HFFc6 (cell line): ENCODE results near the gene SRSF4. TPM values are rescaled to one million over a fixed set of nuclear protein-coding genes. Genes with fewer than 3 reads are reported as not detected.

ENCODE experiments used
- DNase-seq: peaks from one replicate; pipeline ENCODE4 v3.0.0-alpha.2; 2018
- H3K27ac Mint-ChIP-seq: 2 replicates; pipeline ENCODE4 v1.8.0; 2020; ENCODE audit warnings: mild to moderate bottlenecking, mixed read lengths
- H3K27me3 Mint-ChIP-seq: 2 replicates; pipeline ENCODE4 v1.8.0; 2021; ENCODE audit warnings: mild to moderate bottlenecking, moderate library complexity, mixed read lengths; ENCODE audit not compliant: insufficient read depth
- H3K36me3 Mint-ChIP-seq: 2 replicates; pipeline ENCODE4 v1.8.0; 2021; ENCODE audit warnings: low read depth, mixed read lengths
- H3K4me1 Mint-ChIP-seq: 2 replicates; pipeline ENCODE4 v1.8.0; 2020; ENCODE audit warnings: low read depth, mixed read lengths
- H3K4me3 Mint-ChIP-seq: 2 replicates; pipeline ENCODE4 v1.8.0; 2020; ENCODE audit warnings: mild to moderate bottlenecking, moderate library complexity, mixed read lengths
- H3K9me3 Mint-ChIP-seq: 2 replicates; pipeline ENCODE4 v1.8.0; 2020; ENCODE audit warnings: mild to moderate bottlenecking, mixed read lengths
- CTCF ChIP-seq: fragments of 200-600 bp; sonication (generic); IDR thresholded peaks from 2 replicates; pipeline ENCODE4 v1.5.0; 2021; ENCODE audit warnings: antibody characterized with exemption, mild to moderate bottlenecking
- total RNA-seq, 6 experiments: library from RNA; stranded (reverse); fragmentation: NEBNext Ultra II Directional; extraction: Animal tissue kit (Norgen Biotek cat#: 25700); gene quantifications; 2 replicates in 1 of 6; 3 replicates in 5 of 6; pipeline ENCODE4 v1.2.3, GENCODE V29; 2021

SRSF4 gene
- total RNA-seq, 6 experiments from 2014 or later = 47.6 to 54.5 (median 51.5) TPM

DNA sequence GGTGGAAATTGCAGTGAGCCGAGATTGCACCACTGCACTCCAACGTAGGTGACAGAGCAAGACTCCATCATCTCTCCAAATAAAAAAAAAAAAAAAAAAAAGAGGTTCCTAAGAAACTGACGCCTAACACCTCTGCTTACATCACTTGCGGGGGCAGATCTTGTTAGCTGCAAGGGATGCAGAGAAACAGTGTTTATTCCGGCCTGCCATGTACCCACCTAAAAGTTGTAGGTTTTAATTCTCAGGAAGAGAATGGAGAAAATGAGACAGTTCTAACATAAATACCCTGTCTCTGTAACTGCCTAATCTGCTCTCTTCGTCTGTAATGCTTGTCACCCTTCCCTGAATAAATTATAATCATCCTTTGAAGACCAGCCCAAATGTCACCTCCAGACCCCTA lies 9.0 kb upstream of the SRSF4 start:
- Mint-ChIP-seq H3K27me3 (no peaks in the 10 kb centered on the region), H3K4me1 (peaks cover 10% of the 10 kb centered on the region), H3K36me3 (peaks cover 10% of the 10 kb centered on the region; the same call in 1 of the 2 replicates), H3K4me3 (no peak overlapping the region), H3K9me3 (no peaks in the 10 kb centered on the region), H3K27ac (no peak overlapping the region)
- no peak for DNase-seq
- TF ChIP-seq CTCF = no peak

GRCh38 chr1:29186707-29187106 lies 5.0 kb upstream of the SRSF4 start:
- no peaks in the 10 kb centered on the region for H3K36me3 Mint-ChIP-seq
- H3K4me3 Mint-ChIP-seq = no peak overlapping the region
- peaks cover 17% of the 10 kb centered on the region for H3K4me1 Mint-ChIP-seq
- no peaks in the 10 kb centered on the region for H3K9me3 Mint-ChIP-seq
- H3K27me3 Mint-ChIP-seq = no peaks in the 10 kb centered on the region; the same call in 1 of the 2 replicates
- no peak for DNase-seq
- H3K27ac Mint-ChIP-seq = 0 out of 2 replicates have a peak overlapping the region, but pooled peaks have one; percentile 25
- TF ChIP-seq CTCF = no peak

DNA sequence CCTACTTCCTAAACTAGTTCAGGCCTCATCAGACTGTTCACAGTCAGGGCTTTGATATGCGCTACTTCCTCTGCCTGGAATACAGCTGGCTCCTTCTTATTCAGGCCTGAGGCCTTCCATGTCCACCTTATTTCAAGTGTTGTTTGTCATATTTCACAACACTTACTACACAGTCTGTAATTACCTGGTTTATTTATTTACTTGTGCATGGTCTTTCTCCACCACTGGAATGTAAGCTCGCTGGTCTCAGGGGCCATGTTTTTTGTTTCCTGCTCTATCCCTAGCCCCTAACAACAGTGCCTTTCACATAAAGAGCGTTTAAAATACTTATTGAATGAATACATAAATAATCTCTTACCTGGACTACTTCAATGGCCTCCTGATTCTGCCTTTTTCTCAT lies 4.6 kb upstream of the SRSF4 start:
- no peaks in the 10 kb centered on the region for H3K9me3 Mint-ChIP-seq
- H3K4me3 Mint-ChIP-seq = no peak overlapping the region
- peak overlapping the region; percentile 25; the same call in 1 of the 2 replicates for H3K27ac Mint-ChIP-seq
- DNase-seq = no peak
- TF ChIP-seq CTCF = no peak
- no peaks in the 10 kb centered on the region for H3K36me3 Mint-ChIP-seq
- peaks cover 17% of the 10 kb centered on the region for H3K4me1 Mint-ChIP-seq
- no peaks in the 10 kb centered on the region; the same call in 1 of the 2 replicates for H3K27me3 Mint-ChIP-seq

DNA sequence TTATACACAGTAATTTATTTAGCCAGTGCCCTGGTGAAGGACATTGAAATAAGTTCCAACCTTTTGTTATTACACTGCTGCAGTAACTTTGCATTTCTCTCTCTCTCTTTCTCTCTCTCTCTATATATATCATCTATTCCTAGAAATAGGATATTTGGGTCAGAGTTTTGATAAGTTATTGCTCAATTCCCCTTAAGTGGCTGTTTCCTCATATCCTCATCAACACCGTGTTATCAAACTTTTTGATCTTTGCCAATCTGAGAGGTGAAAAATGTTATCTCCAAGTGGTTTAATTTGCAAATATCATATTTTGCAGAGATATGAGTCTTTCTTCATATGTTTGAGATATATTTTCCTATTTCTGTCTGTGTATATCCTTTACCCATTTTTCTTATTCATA lies 1.6 kb upstream of the SRSF4 start:
- Mint-ChIP-seq H3K4me1 (peaks cover 36% of the 10 kb centered on the region), H3K27me3 (peaks cover 2% of the 10 kb centered on the region; the same call in 1 of the 2 replicates), H3K36me3 (peaks cover 24% of the 10 kb centered on the region), H3K27ac (peak overlapping the region; percentile 57; the same call in 1 of the 2 replicates), H3K9me3 (no peaks in the 10 kb centered on the region), H3K4me3 (no peak overlapping the region)
- DNase-seq = no peak
- TF ChIP-seq CTCF = no peak

DNA sequence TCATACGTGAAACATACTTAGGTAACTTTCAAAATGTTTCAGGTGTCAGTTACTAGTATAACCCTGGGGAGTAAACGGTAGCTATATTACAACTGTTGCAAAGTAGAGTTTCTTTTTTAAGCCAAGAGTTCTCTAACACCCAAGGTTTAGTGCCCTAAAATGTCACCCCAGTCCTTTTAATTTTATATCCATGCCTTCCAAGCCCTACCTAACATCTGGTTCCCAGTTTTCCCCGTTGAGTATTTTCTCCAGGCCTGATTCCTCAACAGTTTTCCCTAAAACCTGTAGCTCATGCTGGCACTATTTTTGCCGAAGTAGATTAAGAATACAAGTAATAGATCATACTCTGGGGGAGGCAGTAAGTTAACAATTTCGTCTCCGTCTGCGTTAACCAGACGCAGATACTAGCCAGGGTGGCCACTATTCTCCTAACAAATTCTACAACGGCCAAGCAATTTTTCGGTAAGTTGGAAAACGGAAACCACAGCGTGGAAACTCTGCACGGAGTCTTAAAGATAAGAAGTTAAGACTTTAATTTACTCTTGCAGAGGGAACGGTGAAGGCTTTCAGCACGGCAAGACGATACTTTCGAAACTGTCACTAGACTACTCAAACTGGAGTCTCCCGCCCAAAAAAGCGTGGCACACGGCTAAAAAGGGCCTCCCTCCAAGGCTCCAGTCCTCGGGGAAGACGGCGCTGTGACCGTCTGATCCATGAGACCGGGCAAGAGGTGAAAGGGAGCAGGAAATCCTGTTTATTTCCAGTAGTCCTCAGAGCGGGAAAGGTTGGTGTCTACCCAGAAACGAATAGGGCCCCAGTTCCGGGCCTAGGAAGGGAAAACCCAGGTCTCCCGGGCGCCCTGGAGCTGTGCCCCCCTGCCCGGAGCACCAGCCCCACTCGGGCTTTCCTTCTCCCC lies 945 bp downstream of the SRSF4 start:
- peaks cover 49% of the 10 kb centered on the region for H3K4me1 Mint-ChIP-seq
- DNase-seq = no peak
- H3K9me3 Mint-ChIP-seq = no peaks in the 10 kb centered on the region
- H3K27me3 Mint-ChIP-seq = peaks cover 2% of the 10 kb centered on the region
- H3K36me3 Mint-ChIP-seq = peaks cover 34% of the 10 kb centered on the region
- peak overlapping the region; percentile 93 for H3K4me3 Mint-ChIP-seq
- no peak for TF ChIP-seq CTCF
- peak overlapping the region; percentile 97 for H3K27ac Mint-ChIP-seq
